ENCODE results near the gene SUB1.
"Not testable (repeated sequence)": the region's sequence is repeated elsewhere in the genome, so short reads cannot be mapped to it uniquely, and the experiment has no call there.

Gene SUB1

DNA sequence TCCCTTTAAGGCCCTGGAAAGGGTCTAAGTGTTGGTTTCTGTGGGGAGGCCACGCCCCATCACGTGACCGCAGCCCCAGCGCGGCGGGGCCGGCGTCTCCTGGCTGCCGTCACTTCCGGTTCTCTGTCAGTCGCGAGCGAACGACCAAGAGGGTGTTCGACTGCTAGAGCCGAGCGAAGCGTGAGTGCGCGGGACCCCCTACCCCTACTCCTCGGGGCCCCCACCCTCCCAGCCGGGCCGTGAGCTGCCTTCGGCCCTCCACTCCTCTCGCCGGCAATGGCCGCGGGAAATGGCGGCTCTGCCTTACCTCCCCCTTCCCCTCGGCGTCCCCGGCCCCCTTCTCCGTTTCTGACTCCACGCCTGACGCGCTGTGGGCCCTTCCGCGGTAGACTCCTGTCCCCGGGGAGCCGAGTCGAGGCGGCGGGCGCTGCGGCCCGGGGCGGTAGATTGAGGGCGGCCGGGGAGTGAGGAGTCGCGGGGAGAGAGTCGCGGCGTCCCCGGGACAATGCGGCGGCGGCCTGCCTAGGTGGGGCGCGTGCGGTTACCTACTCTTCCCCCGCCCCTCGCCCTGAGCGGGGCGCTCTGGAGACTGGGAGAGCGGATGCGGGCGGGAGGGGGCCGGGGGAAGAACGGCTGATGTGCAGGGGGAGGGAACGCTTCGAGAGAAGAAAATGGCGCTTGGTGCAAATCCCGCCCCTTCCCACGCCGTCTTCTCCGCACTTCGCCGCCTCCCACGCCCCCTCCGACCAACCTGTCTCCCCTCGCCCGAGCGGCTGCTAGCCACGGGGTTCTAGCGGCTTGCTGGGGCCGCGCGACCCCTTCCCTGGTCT is at the start of gene SUB1:
Gene SUB1, plus strand, starts transcription at position 112 of the 830 bp plus-strand sequence. CDS start 2,956 bp downstream, outside the sequence.
- peak; percentile 7 to 95 (median 88) for DNase-seq

- no peak for DNase-seq
These were observed 49.1 kb upstream of the SUB1 start for GRCh38 chr5:32536246-32536645.

DNA sequence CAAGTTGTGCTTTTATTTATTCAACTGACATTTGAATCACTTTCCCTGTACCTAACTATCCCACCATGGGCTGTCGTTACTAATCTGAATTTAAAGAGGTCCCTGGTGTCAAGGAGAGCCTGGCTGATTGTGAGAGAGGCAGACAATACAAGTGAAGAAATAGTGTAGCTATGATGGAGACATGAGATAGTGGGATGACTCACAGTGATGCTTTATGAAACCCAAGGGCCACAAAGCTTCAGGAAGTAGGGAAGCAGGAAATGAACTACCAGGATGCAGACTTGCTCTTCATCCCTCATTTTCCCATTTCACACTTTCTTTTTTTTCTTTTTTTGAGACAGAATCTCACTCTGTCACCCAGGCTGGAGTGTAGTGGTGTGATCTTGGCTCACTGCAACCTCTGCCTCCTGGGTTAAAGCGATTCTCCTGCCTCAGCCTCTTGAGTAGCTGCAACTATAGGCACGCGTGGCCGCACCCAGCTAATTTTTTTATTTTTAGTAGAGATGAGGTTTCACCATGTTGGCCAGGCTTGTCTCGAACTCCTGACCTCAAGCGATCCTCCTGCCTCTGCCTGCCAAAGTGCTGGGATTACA is 47.8 kb upstream of the SUB1 start:
- DNase-seq, result not testable (repeated sequence)

- peak in 5 of 56 donors; percentile 1 to 22 (median 5) for DNase-seq
These were observed 47.3 kb upstream of the SUB1 start for GRCh38 chr5:32538031-32538547.

DNA sequence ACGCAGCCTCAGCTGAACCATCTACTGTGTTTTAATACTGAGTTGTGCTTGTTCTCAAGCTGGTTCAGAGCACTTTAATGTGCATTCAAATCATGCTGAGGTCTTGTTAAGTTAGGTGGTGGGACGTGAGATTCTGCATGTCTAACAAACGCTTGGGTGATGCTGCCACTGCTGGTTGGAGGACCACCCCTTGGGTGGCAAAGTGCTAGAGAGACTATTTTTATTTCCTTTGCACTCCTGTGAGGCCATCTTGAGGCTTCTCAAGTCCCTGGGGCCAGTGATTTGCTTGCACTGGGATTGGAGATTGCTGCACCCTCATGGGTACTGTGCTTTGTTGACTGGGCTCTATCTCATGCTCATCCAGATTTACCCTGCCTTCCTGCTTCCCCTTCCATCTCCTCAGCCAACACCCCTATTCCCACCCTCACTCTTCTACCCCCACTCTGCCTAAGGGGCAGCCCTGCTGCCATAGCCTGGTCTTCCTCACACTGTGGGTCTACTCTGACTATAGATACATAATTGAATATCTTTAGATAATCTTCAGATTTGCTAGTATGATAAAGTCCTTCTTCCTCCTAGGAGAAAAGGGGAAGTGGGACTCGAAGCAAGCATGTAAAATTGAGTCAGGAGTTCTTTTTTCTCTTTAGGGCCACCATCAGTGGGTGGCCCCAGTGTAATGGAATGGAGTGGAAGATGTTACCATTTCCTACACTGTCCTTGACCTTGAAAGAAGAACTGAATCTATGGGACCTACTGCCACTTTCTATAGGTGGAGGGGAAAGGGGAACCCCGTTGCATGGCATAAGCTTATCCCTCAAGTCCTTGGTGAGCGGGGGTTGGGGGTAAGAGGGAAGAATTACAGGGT is 45.1 kb upstream of the SUB1 start:
- DNase-seq, result no peak

GRCh38 chr5:32541241-32541640 is 44.1 kb upstream of the SUB1 start:
- no peak for DNase-seq

- DNase-seq, result no peak
These were observed 42.9 kb upstream of the SUB1 start for GRCh38 chr5:32542216-32543059.

DNA sequence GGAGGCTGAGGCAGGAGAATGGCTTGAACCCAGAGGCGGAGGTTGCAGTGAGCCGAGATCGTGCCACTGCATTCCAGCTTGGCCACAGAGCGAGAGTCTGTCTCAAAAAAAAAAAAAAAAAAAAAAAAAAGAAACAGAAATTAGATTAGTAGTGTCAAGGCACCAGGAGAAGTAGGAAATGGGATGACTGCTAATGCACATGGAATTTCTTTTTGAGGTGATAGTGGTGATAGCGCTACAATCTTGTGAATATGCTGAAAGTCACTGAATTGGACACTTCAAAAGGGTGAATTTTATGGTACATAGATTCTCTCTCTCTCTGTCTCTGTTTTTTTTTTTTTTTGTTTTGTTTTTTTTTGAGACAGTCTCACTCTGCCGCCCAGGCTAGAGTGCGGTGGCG is 42.1 kb upstream of the SUB1 start:
- no peak for DNase-seq

DNA sequence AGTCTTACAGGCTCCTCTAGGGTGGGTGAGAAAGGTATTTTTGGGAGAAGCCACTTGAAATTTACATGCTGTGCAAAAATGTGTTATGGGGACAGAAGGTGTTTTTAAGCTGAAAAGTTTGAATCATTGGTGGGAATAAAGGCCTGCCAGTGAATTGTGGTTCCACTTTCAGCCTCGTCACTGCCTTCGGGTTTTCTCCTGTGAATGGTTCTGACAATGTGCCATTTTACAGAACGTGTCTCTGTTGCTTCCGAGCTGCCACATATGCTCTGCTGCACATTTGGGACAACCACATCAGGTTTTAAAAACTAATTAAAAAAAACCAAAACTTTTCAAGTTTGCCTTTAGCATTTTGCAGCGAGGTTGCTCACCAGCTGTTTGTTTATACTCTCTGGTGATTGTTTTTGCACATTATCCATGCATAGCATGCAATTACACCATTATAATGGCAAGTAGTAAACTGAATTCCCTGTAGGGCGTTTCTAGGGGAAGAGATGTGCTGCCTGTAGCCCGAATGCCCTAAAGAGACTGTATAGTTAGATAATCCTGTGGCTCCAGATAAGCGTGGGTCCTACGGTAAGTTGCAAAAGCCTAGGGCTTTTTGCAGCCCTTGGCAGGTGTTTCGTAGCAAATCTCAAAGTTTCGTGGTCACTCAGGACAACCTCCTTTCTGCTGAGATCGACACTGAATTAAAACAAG is 40.1 kb upstream of the SUB1 start:
- DNase-seq, result no peak

GRCh38 chr5:32551194-32551593 is 34.2 kb upstream of the SUB1 start:
- DNase-seq, result no peak

GRCh38 chr5:32551865-32552264 is 33.5 kb upstream of the SUB1 start:
- no peak for DNase-seq

DNA sequence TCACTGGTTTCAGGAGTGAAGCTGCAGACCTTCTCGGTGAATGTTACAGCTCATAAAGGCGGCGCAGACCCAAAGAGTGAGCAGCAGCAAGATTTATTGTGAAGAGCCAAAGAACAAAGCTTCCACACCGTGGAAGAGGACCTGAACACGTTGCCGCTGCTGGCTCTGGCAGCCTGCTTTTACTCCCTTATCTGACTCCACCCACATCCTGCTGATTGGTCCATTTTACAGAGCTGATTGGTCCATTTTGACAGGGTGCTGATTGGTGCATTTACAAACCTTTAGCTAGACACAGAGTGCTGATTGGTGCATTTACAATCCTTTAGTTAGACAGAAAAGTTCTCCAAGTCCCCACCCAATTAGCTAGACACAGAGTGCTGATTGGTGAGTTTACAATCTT is 32.9 kb upstream of the SUB1 start:
- not testable (repeated sequence) for DNase-seq

GRCh38 chr5:32552936-32553335 is 32.4 kb upstream of the SUB1 start:
- DNase-seq, result no peak

DNA sequence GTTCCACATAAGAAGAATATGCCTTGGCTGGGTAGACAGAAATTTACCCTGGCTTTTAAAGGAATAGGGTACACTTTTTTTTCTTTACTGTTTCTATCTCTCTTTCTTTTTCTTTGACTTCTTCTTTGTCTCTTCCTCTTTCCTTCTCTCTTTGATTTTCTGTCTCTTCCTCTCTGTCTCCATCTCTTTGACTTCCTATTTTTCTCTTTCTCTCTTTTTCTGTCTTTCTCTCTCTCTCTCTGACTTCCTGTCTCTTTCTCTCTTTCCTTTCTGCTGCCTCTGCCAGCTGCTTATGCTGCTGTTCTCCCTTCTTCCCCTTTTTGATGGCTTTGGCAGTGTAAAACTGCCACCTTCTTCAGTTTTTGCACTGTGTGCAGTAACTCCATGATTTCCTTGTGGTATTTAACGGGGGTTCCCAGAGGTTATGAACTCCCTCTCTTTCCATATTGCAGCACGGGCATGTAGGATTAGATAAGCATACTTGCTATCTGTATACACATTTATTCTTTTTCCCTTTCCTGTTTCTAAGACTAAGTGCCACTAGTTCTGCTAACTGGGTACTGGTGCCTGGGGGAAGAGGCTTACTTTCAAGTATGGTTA is 31.1 kb upstream of the SUB1 start:
- not testable (repeated sequence) for DNase-seq

DNA sequence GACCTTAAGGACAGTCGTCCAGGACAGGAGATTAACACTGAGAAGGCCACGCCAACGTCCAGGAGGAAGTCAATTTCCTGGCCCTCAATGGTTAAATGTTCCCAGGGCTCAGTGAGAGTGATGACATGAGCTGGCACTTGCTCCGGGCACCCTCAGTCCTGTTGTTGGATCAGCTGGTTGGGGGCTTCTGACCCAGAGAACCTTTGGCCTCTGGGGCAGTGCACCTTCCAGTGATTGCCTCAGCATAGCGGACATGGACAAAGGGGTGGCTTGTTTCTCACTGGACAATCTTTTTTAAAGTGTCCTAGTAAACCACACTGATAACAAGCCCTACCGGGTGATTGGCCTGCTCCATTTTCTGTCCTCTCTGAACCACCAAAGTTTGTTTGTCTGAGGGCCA is 28.8 kb upstream of the SUB1 start:
- not testable (repeated sequence) for DNase-seq

GRCh38 chr5:32559411-32559810 is 25.9 kb upstream of the SUB1 start:
- no peak for DNase-seq

DNA sequence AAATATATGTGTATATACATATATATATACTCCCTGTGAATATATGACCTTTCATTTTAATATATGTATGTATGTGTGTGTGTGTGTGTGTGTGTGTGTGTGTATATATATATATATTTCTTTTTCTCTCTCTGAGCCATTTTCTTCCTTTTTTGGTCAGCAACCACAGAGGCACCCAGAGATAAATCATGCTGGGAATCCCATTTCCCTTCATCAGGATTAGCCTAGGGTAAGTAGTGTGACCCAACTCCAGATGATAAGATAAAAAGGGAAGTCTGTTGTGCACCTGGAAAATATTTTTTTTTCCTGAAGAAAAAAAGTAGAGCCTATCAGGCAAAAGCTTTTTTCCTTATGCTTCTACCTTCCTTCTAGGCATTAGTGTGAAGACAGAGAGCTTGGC is 25.4 kb upstream of the SUB1 start:
- no peak for DNase-seq

DNA sequence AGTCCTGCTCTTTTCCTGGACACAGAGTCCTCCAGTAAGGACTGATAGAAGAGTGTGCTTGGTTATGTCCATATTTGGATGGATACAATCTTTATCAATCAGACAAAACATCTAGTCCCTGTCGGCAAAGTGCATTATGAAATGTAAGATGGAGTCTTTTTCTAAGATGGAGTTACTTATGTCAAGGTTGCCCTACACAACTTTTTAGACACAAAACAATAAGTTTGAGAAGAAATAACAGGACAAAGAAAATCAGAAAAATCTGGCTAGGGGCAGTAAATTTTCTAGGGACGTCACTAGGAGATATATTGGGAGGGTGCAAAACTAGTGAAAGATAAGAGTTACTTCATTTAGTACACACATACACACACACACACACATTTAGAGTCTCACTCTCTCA is 23.3 kb upstream of the SUB1 start:
- no peak for DNase-seq

DNA sequence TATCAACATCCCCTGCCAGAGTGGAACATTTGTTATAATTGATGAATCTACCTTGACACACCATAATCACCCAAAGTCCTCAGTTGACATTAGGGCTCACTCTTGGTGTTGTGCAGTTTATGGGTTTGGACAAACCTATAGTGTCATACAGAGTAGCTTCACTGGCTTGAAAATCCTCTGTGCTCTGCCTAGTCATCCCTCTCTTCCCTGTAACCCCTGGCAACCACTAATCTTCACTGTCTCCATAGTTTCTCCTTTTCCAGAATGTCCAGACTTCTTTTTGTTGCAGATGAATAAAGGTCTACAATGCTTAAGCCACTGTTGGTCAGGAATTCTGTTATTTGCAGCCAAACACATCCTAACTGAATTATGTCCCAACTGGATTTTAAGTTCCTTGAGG is 22.5 kb upstream of the SUB1 start:
- DNase-seq, result no peak

DNA sequence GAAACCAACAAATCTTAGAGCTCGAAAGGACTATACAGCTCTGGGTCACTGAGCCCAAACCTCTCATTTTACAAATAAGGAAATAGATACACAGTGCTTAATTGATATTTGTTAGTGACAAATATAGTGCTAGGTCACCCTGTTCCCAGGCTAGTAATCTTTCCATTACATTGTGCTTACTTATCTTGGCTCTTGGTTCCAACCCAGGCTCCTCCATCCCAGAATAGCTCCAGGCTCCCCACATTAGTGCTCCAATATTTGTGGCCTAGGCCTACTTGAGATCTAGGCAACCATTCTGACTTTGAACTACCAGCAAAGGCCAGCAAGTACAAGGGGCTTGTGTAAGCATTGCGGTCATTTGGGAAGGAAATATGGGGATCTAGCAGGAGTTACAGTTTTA is 21.7 kb upstream of the SUB1 start:
- DNase-seq, result no peak
